ENCODE results near the gene ZFP37. TPM values are rescaled to one million over a fixed set of nuclear protein-coding genes. Genes with fewer than 3 reads are reported as not detected.

Gene ZFP37
- total RNA-seq, 1 experiment from 2014 or later: not detected

- DNase-seq: no peak
- no peak overlapping the region for H3K4me3 ChIP-seq (ENCODE audit: low read length)
- no peaks in the 10 kb centered on the region for H3K27me3 ChIP-seq (ENCODE audit: low read length)
- H3K9me3 ChIP-seq (ENCODE audit: low read length): peaks cover 6% of the 10 kb centered on the region; the same call in 1 of the 2 replicates
- no peak overlapping the region for H3K4me2 ChIP-seq (ENCODE audit: low read depth, low read length, poor library complexity, severe bottlenecking)
- H3K36me3 ChIP-seq (ENCODE audit: insufficient read depth, low read length): no peaks in the 10 kb centered on the region
- H3K79me2 ChIP-seq (ENCODE audit: low read length): no peaks in the 10 kb centered on the region
- H3K9me2 ChIP-seq (replicated peaks; ENCODE audit: insufficient read depth, low read length): no peaks in the 10 kb centered on the region
- no peaks in the 10 kb centered on the region for H4K20me1 ChIP-seq (ENCODE audit: insufficient read depth, low read depth, low read length)
- H3K9ac ChIP-seq (ENCODE audit: low read length): no peak overlapping the region
- H3K4me1 ChIP-seq (ENCODE audit: low read length): no peaks in the 10 kb centered on the region
- no peak overlapping the region for H2AFZ ChIP-seq (ENCODE audit: low read length)
- H3K27ac ChIP-seq (ENCODE audit: low read length): no peak overlapping the region
Measured at GRCh38 chr9:113005777-113006176, 50.7 kb downstream of the ZFP37 start.

GRCh38 chr9:112997236-112997941 lies 59.1 kb downstream of the ZFP37 start:
- H3K36me3 ChIP-seq (ENCODE audit: insufficient read depth, low read length): no peaks in the 10 kb centered on the region
- H3K4me2 ChIP-seq (ENCODE audit: low read depth, low read length, poor library complexity, severe bottlenecking): no peak overlapping the region
- peaks cover 45% of the 10 kb centered on the region for H3K9me3 ChIP-seq (ENCODE audit: low read length)
- no peak overlapping the region for H3K27ac ChIP-seq (ENCODE audit: low read length)
- 0 out of 2 replicates have a peak, but pooled peaks cover 3% of the 10 kb centered on the region for H3K27me3 ChIP-seq (ENCODE audit: low read length)
- H4K20me1 ChIP-seq (ENCODE audit: insufficient read depth, low read depth, low read length): no peaks in the 10 kb centered on the region
- H3K79me2 ChIP-seq (ENCODE audit: low read length): no peaks in the 10 kb centered on the region
- no peaks in the 10 kb centered on the region for H3K9me2 ChIP-seq (replicated peaks; ENCODE audit: insufficient read depth, low read length)
- H2AFZ ChIP-seq (ENCODE audit: low read length): no peak overlapping the region
- no peak for DNase-seq
- H3K4me1 ChIP-seq (ENCODE audit: low read length): no peaks in the 10 kb centered on the region
- no peak overlapping the region for H3K4me3 ChIP-seq (ENCODE audit: low read length)
- H3K9ac ChIP-seq (ENCODE audit: low read length): no peak overlapping the region

Other genes starting within 250 kb of the ZFP37 start
- gene SLC46A2, start 165.8 kb downstream of the ZFP37 start, total RNA-seq (2014; rRNA removed; shearing (Covaris generic); ENCODE audit: low replicate concordance): not detected in 2 replicates
- gene ZNF883, start 44.5 kb downstream of the ZFP37 start, total RNA-seq (2014; rRNA removed; shearing (Covaris generic); ENCODE audit: low replicate concordance): not detected in 2 replicates
- gene SLC31A2, start 94.3 kb upstream of the ZFP37 start, total RNA-seq (2014; rRNA removed; shearing (Covaris generic); ENCODE audit: low replicate concordance): 0.26 and 0.83 TPM in 2 replicates
- gene FKBP15, start 164.6 kb upstream of the ZFP37 start, total RNA-seq (2014; rRNA removed; shearing (Covaris generic); ENCODE audit: low replicate concordance): 23.5 and 65.1 TPM in 2 replicates
- gene SLC31A1, start 164.8 kb upstream of the ZFP37 start, total RNA-seq (2014; rRNA removed; shearing (Covaris generic); ENCODE audit: low replicate concordance): 8.7 and 13.5 TPM in 2 replicates
- 33.4 and 36.0 TPM in 2 replicates for gene CDC26, start 218.8 kb upstream of the ZFP37 start, total RNA-seq (2014; rRNA removed; shearing (Covaris generic); ENCODE audit: low replicate concordance)
- 22.2 and 24.4 TPM in 2 replicates for gene PRPF4, start 218.9 kb upstream of the ZFP37 start, total RNA-seq (2014; rRNA removed; shearing (Covaris generic); ENCODE audit: low replicate concordance)
- gene RNF183, start 246.7 kb upstream of the ZFP37 start, total RNA-seq (2014; rRNA removed; shearing (Covaris generic); ENCODE audit: low replicate concordance): not detected in 2 replicates